LoVo (cell line): ENCODE results near the gene OR5AL1.
"Not testable (repeated sequence)": the region's sequence is repeated elsewhere in the genome, so short reads cannot be mapped to it uniquely, and the experiment has no call there.

ENCODE experiments used
- DNase-seq: peaks from one replicate; pipeline ENCODE4 v3.0.0-alpha.2; 2016; ENCODE audit warnings: low spot score

OR5AL1 gene

GRCh38 chr11:56412396-56412795, at the start of gene OR5AL1:
Gene OR5AL1 (plus strand): TSS chr11:56412696.
- no peak for DNase-seq

- no peak for DNase-seq
Observed at GRCh38 chr11:56375324-56375723, 37.2 kb upstream of the OR5AL1 start, which contains the start of gene OR8U1. Gene OR8U1 (plus strand): TSS chr11:56375624. CDS start chr11:56375624, 0 bp downstream.

- DNase-seq = no peak
Observed at GRCh38 chr11:56380120-56380519, 32.4 kb upstream of the OR5AL1 start.

- DNase-seq = no peak
Observed at GRCh38 chr11:56394381-56394780, 18.1 kb upstream of the OR5AL1 start.

GRCh38 chr11:56396047-56396446, 16.4 kb upstream of the OR5AL1 start:
- no peak for DNase-seq

- DNase-seq = not testable (repeated sequence)
Observed at GRCh38 chr11:56401858-56402461, 10.5 kb upstream of the OR5AL1 start.

- DNase-seq = no peak
Observed at GRCh38 chr11:56404393-56404792, 8.1 kb upstream of the OR5AL1 start.

- DNase-seq = no peak
Observed at GRCh38 chr11:56410801-56411200, 1.7 kb upstream of the OR5AL1 start.

GRCh38 chr11:56453521-56453920, 41.0 kb downstream of the OR5AL1 start:
- DNase-seq = no peak

GRCh38 chr11:56457076-56457475, 44.6 kb downstream of the OR5AL1 start:
- DNase-seq = no peak
